Tibial nerve (tissue), 4 donors: Measurements from ENCODE around the gene CCBE1. TPM values are rescaled to one million over a fixed set of nuclear protein-coding genes. Genes with fewer than 3 reads are reported as not detected.

ENCODE experiments used
- DNase-seq, 2 donors: peaks; one replicate each; pipeline ENCODE4 v3.0.0-alpha.2; 2019; ENCODE audit warnings: low spot score in 2 of 2
- H3K27ac ChIP-seq, 4 donors: fragments of 200-600 bp; sonication (generic) in 3 of 4; one replicate each; pipeline ENCODE4 v1.5.1; 2017 to 2019; ENCODE audit warnings: mild to moderate bottlenecking in 1 of 4
- H3K27me3 ChIP-seq, 2 donors: fragments of 200-600 bp; sonication (generic) in 1 of 2; one replicate each; pipeline versions ENCODE4 v1.5.1 to v1.6.0; 2017 to 2019
- H3K36me3 ChIP-seq, 3 donors: fragments of 200-600 bp; sonication (generic); one replicate each; pipeline ENCODE4 v1.5.1; 2018 to 2019
- H3K4me1 ChIP-seq, 4 donors: fragments of 200-600 bp; sonication (generic) in 3 of 4; one replicate each; pipeline ENCODE4 v1.5.1; 2017 to 2019
- H3K4me3 ChIP-seq, 4 donors: fragments of 200-600 bp; sonication (generic) in 3 of 4; one replicate each; pipeline ENCODE4 v1.5.1; 2017 to 2019; ENCODE audit warnings: mild to moderate bottlenecking in 1 of 4, moderate library complexity in 1 of 4
- H3K9me3 ChIP-seq, 4 donors: fragments of 200-600 bp; sonication (generic) in 3 of 4; one replicate each; pipeline ENCODE4 v1.5.1; 2017 to 2019
- EP300 ChIP-seq, 2 donors: sonication (generic); formaldehyde crosslinking; IDR thresholded peaks; one replicate each; pipeline ENCODE4 v1.6.1; 2017; ENCODE audit warnings: antibody characterized with exemption in 2 of 2, mild to moderate bottlenecking in 1 of 2
- POLR2A ChIP-seq, 2 donors: fragments of 450-650 bp; IDR thresholded peaks; one replicate each; pipeline ENCODE4 v1.6.1; 2017; ENCODE audit warnings: antibody characterized with exemption in 2 of 2, mild to moderate bottlenecking in 2 of 2, moderate library complexity in 2 of 2
- WGBS, 2 donors: methylation state at CpG; one replicate each; pipeline ENCODE4 v1.1.5; 2018; 5-methylcytosine and 5-hydroxymethylcytosine counted together
- total RNA-seq, 4 donors: library from RNA; depleted of rRNA; stranded (reverse); fragments of >200 nt; gene quantifications; one replicate each; pipeline ENCODE4 v1.1.0, GENCODE V29; 2016
- TF ChIP-seq, protein P1 (sequence below), 5 experiments: fragments of 200-600 bp in 3 of 5; fragments of 450-650 bp in 2 of 5; sonication (generic) in 3 of 5; IDR thresholded peaks; one replicate each; pipeline ENCODE4 v1.5.1; 2016 to 2019; ENCODE audit warnings: antibody characterized with exemption in 5 of 5, mild to moderate bottlenecking in 3 of 5, moderate library complexity in 2 of 5

CCBE1 gene
- total RNA-seq, 4 donors from 2014 or later, result 0.30 to 3.9 (median 1.3) TPM

DNA sequence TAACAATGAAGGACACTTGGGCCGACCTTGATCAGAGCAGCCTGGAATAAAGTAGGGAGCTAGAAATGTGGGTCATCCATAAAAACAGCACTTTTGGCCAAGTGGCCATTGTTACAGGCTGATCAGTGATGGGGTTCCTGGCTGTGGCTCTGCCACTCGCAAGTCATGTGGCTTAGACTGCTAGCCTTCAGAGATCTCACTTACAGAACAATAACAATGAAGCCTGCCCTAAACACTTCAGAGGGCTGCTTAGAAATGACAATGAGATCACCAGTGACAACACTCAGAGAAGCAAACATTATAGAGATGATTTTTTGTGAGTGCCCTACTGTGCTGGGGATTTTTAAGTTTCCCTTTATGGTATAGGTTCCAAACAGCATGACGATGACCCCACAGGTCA is 230.2 kb downstream of the CCBE1 start:
- 96 to 99% methylated on average over 3 of the region's 3 CpGs for WGBS, 2 donors
- no peaks in the 10 kb centered on the region for H3K4me1 ChIP-seq
- TF ChIP-seq, protein P1, sequence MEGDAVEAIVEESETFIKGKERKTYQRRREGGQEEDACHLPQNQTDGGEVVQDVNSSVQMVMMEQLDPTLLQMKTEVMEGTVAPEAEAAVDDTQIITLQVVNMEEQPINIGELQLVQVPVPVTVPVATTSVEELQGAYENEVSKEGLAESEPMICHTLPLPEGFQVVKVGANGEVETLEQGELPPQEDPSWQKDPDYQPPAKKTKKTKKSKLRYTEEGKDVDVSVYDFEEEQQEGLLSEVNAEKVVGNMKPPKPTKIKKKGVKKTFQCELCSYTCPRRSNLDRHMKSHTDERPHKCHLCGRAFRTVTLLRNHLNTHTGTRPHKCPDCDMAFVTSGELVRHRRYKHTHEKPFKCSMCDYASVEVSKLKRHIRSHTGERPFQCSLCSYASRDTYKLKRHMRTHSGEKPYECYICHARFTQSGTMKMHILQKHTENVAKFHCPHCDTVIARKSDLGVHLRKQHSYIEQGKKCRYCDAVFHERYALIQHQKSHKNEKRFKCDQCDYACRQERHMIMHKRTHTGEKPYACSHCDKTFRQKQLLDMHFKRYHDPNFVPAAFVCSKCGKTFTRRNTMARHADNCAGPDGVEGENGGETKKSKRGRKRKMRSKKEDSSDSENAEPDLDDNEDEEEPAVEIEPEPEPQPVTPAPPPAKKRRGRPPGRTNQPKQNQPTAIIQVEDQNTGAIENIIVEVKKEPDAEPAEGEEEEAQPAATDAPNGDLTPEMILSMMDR (IDR thresholded peaks at IDR 0.05), result no peak
- TF ChIP-seq EP300 (IDR thresholded peaks at IDR 0.05) (no peak), POLR2A (IDR thresholded peaks at IDR 0.05) (no peak)

DNA sequence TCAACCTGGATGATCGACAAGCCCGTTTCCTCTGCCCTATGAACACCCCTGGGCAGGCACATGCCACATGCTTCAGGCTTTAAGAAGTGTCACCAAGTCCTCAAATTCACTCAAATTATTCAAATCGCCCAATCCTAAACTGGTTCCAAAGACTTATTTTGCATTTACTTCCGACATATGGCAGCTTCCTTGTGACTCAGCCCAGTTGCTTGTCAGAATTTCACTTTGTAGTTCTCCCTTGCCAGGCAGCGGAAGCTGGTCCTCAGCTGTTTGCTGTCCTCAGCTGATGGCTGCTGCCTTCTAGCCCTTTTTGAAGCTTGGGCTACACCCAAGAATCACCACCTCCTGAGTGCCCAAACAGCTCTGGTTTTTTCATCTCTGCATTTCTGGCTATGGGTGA is 232.7 kb downstream of the CCBE1 start:
- 78 to 82% methylated on average over 5 of the region's 5 CpGs for WGBS, 2 donors
- Histone ChIP-seq H3K4me1 (no peaks in the 10 kb centered on the region), H3K27ac (no peak overlapping the region), H3K27me3 (no peaks in the 10 kb centered on the region), H3K9me3 (no peaks in the 10 kb centered on the region), H3K4me3 (no peak overlapping the region), H3K36me3 (no peaks in the 10 kb centered on the region)
- no peak for DNase-seq
- TF ChIP-seq POLR2A (IDR thresholded peaks at IDR 0.05) (no peak), EP300 (IDR thresholded peaks at IDR 0.05) (no peak)
- TF ChIP-seq, protein P1 (IDR thresholded peaks at IDR 0.05), result no peak

More for the DNA sequence above, 230.2 kb downstream of the CCBE1 start:
- DNase-seq, result no peak
- Histone ChIP-seq H3K27ac (no peak overlapping the region), H3K9me3 (no peaks in the 10 kb centered on the region), H3K27me3 (no peaks in the 10 kb centered on the region), H3K36me3 (no peaks in the 10 kb centered on the region), H3K4me3 (no peak overlapping the region)

DNA sequence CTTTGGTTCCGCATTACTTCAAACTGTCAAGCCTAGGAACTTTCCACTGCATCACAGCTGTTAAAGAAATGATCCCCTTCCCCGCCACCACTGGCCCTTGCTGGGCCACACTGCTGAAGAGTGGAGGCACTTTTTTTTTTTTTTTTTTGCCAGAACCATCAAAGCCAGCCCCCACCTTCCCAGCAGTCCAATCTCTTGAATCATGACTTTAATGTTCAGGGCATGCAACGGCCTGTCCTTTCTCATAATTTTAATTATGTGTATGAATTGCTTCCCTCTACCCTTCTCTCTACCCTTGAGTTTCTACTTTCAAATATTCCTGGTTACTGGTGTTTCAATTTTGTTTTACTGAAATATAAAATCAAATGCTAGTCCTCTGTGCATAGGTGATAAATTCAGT is 236.1 kb downstream of the CCBE1 start:
- Histone ChIP-seq H3K4me3 (no peak overlapping the region), H3K9me3 (no peaks in the 10 kb centered on the region), H3K27me3 (no peaks in the 10 kb centered on the region), H3K4me1 (no peaks in the 10 kb centered on the region), H3K27ac (no peak overlapping the region), H3K36me3 (no peaks in the 10 kb centered on the region)
- TF ChIP-seq EP300 (IDR thresholded peaks at IDR 0.05), result no peak
- TF ChIP-seq POLR2A (IDR thresholded peaks at IDR 0.05), result no peak
- TF ChIP-seq, protein P1 (IDR thresholded peaks at IDR 0.05), result no peak
- WGBS, 2 donors, result 79 to 82% methylated on average over 3 of the region's 3 CpGs
- DNase-seq, result no peak

DNA sequence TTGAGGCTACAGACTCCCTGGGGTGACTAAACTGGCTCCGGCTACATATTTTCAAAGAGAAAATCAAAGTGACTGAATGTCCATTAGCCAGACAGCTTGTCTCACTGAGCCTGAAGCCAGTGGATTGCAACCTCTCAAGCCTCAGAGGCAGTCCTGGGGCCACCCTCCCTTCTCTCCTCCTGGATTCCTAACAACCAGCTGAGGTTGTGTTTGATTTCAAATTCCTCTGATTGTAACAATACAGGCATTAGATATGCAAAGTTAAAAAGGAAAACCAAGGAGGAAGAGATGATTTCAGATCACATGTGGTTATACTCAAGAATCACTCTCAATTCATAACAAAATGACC is 237.2 kb downstream of the CCBE1 start:
- TF ChIP-seq, protein P1 (IDR thresholded peaks at IDR 0.05), result no peak
- TF ChIP-seq POLR2A (IDR thresholded peaks at IDR 0.05), result no peak
- no peak for TF ChIP-seq EP300 (IDR thresholded peaks at IDR 0.05)
- no peak for DNase-seq
- Histone ChIP-seq H3K36me3 (no peaks in the 10 kb centered on the region), H3K4me1 (no peaks in the 10 kb centered on the region), H3K27me3 (no peaks in the 10 kb centered on the region), H3K27ac (no peak overlapping the region), H3K4me3 (no peak overlapping the region), H3K9me3 (no peaks in the 10 kb centered on the region)
- 39 to 61% methylated on average over 1 of the region's 1 CpG for WGBS, 2 donors

DNA sequence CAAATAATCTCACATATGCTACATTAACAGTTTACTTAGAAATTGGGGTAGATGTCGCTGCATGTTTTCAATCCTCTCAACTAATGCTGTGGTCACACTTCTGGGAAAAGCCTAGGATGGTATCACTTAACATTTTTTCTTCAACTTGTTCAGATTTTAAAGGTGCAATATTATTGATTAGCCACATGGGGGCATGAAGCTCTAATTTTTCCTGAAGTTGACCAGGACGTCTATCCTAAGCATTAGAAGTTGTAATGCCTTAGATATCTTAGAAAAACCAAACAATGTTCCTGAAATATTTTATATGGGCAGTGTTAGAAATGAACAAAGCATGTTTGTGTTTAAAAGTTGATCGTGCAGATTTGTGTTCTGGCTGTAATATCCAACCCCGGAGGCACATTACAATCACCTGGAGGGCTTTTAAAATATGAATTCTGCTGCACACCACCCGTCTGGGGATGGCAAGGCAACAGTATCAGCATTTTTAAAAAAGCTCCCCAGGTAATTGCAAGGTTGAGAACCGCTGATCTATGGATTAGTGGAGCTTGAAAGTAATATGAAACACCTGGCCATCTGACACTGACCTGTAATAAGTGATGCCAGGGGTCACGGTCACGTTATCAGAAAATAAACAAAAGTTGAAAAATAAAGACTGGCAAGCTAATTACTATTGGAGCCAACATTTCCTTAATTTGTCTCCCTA is 237.7 kb downstream of the CCBE1 start:
- DNase-seq, result no peak
- 22 to 26% methylated on average over 8 of the region's 8 CpGs for WGBS, 2 donors
- Histone ChIP-seq H3K27me3 (no peaks in the 10 kb centered on the region), H3K4me1 (no peaks in the 10 kb centered on the region), H3K36me3 (no peaks in the 10 kb centered on the region), H3K9me3 (no peaks in the 10 kb centered on the region), H3K4me3 (no peak overlapping the region), H3K27ac (no peak overlapping the region)
- no peak for TF ChIP-seq POLR2A (IDR thresholded peaks at IDR 0.05)
- TF ChIP-seq, protein P1 (IDR thresholded peaks at IDR 0.05), result peak; percentile 37 to 68 (median 51)
